Muscle layer of duodenum (tissue), 2 donors: ENCODE data around the gene CCDC89.

Source experiments
- H3K27ac ChIP-seq: one replicate; pipeline ENCODE4 v1.7.0; 2013; ENCODE audit warnings: mild to moderate bottlenecking, low read length
- H3K27me3 ChIP-seq: one replicate; pipeline ENCODE4 v1.7.0; 2013; ENCODE audit warnings: low read depth, mild to moderate bottlenecking, control low read depth, low read length
- H3K36me3 ChIP-seq, 2 donors: one replicate each; pipeline ENCODE4 v1.7.0; 2013; ENCODE audit warnings: low read length in 2 of 2, control low read depth in 1 of 2, mild to moderate bottlenecking in 1 of 2; ENCODE audit not compliant: insufficient read depth in 2 of 2, control insufficient read depth in 1 of 2
- H3K4me1 ChIP-seq, 2 donors: one replicate each; pipeline ENCODE4 v1.7.0; 2013; ENCODE audit warnings: low read length in 2 of 2, mild to moderate bottlenecking in 2 of 2, control low read depth in 1 of 2, moderate library complexity in 1 of 2; ENCODE audit not compliant: insufficient read depth in 2 of 2, control insufficient read depth in 1 of 2
- H3K4me3 ChIP-seq, 2 donors: one replicate each; pipeline ENCODE4 v1.7.0; 2013; ENCODE audit warnings: low read length in 2 of 2, low read depth in 1 of 2, mild to moderate bottlenecking in 1 of 2
- H3K9me3 ChIP-seq, 2 donors: one replicate each; pipeline ENCODE4 v1.7.0; 2013; ENCODE audit warnings: low read length in 2 of 2, control low read depth in 1 of 2, mild to moderate bottlenecking in 1 of 2; ENCODE audit not compliant: control insufficient read depth in 1 of 2
- donor health status: healthy.

Gene CCDC89

GRCh38 chr11:85712953-85713352, 27.0 kb upstream of the CCDC89 start:
- Histone ChIP-seq H3K27ac (no peak overlapping the region), H3K9me3 (no peaks in the 10 kb centered on the region), H3K4me1 (no peaks in the 10 kb centered on the region), H3K36me3 (no peaks in the 10 kb centered on the region), H3K27me3 (no peaks in the 10 kb centered on the region), H3K4me3 (no peak overlapping the region)

GRCh38 chr11:85710917-85711316, 24.9 kb upstream of the CCDC89 start:
- no peaks in the 10 kb centered on the region for H3K9me3 ChIP-seq
- no peaks in the 10 kb centered on the region for H3K27me3 ChIP-seq
- H3K4me1 ChIP-seq, result no peaks in the 10 kb centered on the region
- no peaks in the 10 kb centered on the region for H3K36me3 ChIP-seq
- no peak overlapping the region for H3K4me3 ChIP-seq
- H3K27ac ChIP-seq, result no peak overlapping the region

GRCh38 chr11:85709941-85710702, 24.1 kb upstream of the CCDC89 start:
- no peak overlapping the region for H3K4me3 ChIP-seq
- H3K27me3 ChIP-seq, result no peaks in the 10 kb centered on the region
- H3K4me1 ChIP-seq, result no peaks in the 10 kb centered on the region
- no peaks in the 10 kb centered on the region for H3K36me3 ChIP-seq
- no peaks in the 10 kb centered on the region for H3K9me3 ChIP-seq
- H3K27ac ChIP-seq, result no peak overlapping the region

GRCh38 chr11:85705800-85706199, 19.8 kb upstream of the CCDC89 start:
- no peaks in the 10 kb centered on the region for H3K36me3 ChIP-seq
- no peaks in the 10 kb centered on the region for H3K9me3 ChIP-seq
- no peak overlapping the region for H3K27ac ChIP-seq
- H3K4me3 ChIP-seq, result no peak overlapping the region
- H3K27me3 ChIP-seq, result no peaks in the 10 kb centered on the region
- H3K4me1 ChIP-seq, result no peaks in the 10 kb centered on the region

GRCh38 chr11:85704967-85705366, 19.0 kb upstream of the CCDC89 start:
- Histone ChIP-seq H3K4me1 (no peaks in the 10 kb centered on the region), H3K4me3 (no peak overlapping the region), H3K9me3 (no peaks in the 10 kb centered on the region), H3K27me3 (no peaks in the 10 kb centered on the region), H3K36me3 (no peaks in the 10 kb centered on the region), H3K27ac (no peak overlapping the region)

- Histone ChIP-seq H3K4me3 (no peak overlapping the region), H3K4me1 (no peaks in the 10 kb centered on the region), H3K36me3 (no peaks in the 10 kb centered on the region), H3K27me3 (no peaks in the 10 kb centered on the region), H3K27ac (no peak overlapping the region), H3K9me3 (no peaks in the 10 kb centered on the region)
These were observed 14.2 kb upstream of the CCDC89 start for GRCh38 chr11:85699957-85700741.

GRCh38 chr11:85698195-85698594, 12.2 kb upstream of the CCDC89 start:
- Histone ChIP-seq H3K9me3 (no peaks in the 10 kb centered on the region), H3K4me3 (no peak overlapping the region), H3K27ac (no peak overlapping the region), H3K27me3 (no peaks in the 10 kb centered on the region), H3K36me3 (no peaks in the 10 kb centered on the region), H3K4me1 (no peaks in the 10 kb centered on the region)

GRCh38 chr11:85697747-85698146, 11.8 kb upstream of the CCDC89 start:
- no peak overlapping the region for H3K4me3 ChIP-seq
- no peaks in the 10 kb centered on the region for H3K36me3 ChIP-seq
- no peaks in the 10 kb centered on the region for H3K4me1 ChIP-seq
- no peaks in the 10 kb centered on the region for H3K9me3 ChIP-seq
- H3K27me3 ChIP-seq, result no peaks in the 10 kb centered on the region
- H3K27ac ChIP-seq, result no peak overlapping the region

GRCh38 chr11:85695546-85695945, 9.6 kb upstream of the CCDC89 start:
- Histone ChIP-seq H3K9me3 (no peaks in the 10 kb centered on the region), H3K4me3 (no peak overlapping the region), H3K27me3 (no peaks in the 10 kb centered on the region), H3K4me1 (no peaks in the 10 kb centered on the region), H3K36me3 (no peaks in the 10 kb centered on the region), H3K27ac (no peak overlapping the region)

- Histone ChIP-seq H3K36me3 (no peaks in the 10 kb centered on the region), H3K9me3 (no peaks in the 10 kb centered on the region), H3K27ac (no peak overlapping the region), H3K27me3 (no peaks in the 10 kb centered on the region), H3K4me3 (no peak overlapping the region), H3K4me1 (no peaks in the 10 kb centered on the region)
These were observed 8.5 kb upstream of the CCDC89 start for GRCh38 chr11:85694385-85694980.

- Histone ChIP-seq H3K27me3 (no peaks in the 10 kb centered on the region), H3K27ac (peak overlapping the region; percentile 65)
These were observed 723 bp downstream of the CCDC89 start for GRCh38 chr11:85685125-85685819.

More at GRCh38 chr11:85685125-85685819, 723 bp downstream of the CCDC89 start:
- H3K9me3 ChIP-seq, result no peaks in the 10 kb centered on the region
- peak overlapping the region; percentile 58 to 67 for H3K4me3 ChIP-seq
- H3K4me1 ChIP-seq, result peaks cover 4 to 14% of the 10 kb centered on the region in 2 donors
- no peaks in the 10 kb centered on the region for H3K36me3 ChIP-seq
